Colonic mucosa (tissue), 4 donors: ENCODE data around the gene CCT8. TPM values are rescaled to one million over a fixed set of nuclear protein-coding genes. Genes with fewer than 3 reads are reported as not detected.
"Not testable (repeated sequence)": the region's sequence is repeated elsewhere in the genome, so short reads cannot be mapped to it uniquely, and the experiment has no call there.

Experiments
- DNase-seq: peaks from one replicate; pipeline ENCODE4 v3.0.0-alpha.2; 2020
- H3K27ac ChIP-seq: fragments of 200-600 bp; one replicate; pipeline ENCODE4 v1.8.0; 2021
- H3K27me3 ChIP-seq: fragments of 200-600 bp; one replicate; pipeline ENCODE4 v1.8.0; 2021
- H3K36me3 ChIP-seq: fragments of 200-600 bp; one replicate; pipeline ENCODE4 v1.8.0; 2021
- H3K4me1 ChIP-seq: fragments of 200-600 bp; one replicate; pipeline ENCODE4 v1.8.0; 2021; ENCODE audit warnings: mild to moderate bottlenecking
- H3K4me3 ChIP-seq: fragments of 200-600 bp; one replicate; pipeline ENCODE4 v1.8.0; 2021
- H3K9ac ChIP-seq, 2 donors: one replicate each; pipeline ENCODE4 v1.7.0; 2013; ENCODE audit warnings: control low read depth in 2 of 2, low read depth in 2 of 2, low read length in 2 of 2
- H3K9me3 ChIP-seq: fragments of 200-600 bp; one replicate; pipeline ENCODE4 v1.8.0; 2021
- CTCF ChIP-seq: fragments of 200-600 bp; IDR thresholded peaks from one replicate; pipeline ENCODE4 v1.8.0; 2022; ENCODE audit warnings: antibody characterized with exemption, mild to moderate bottlenecking
- intact Hi-C: fragments of 100-400 bp; cut with DNase I; formaldehyde crosslinking; loops from one replicate; pipeline ENCODE4 v1.14.1; 2022
- total RNA-seq, 2 donors: library from RNA; stranded (reverse); fragmentation: NEBNext Ultra II Directional in 1 of 2; extraction: Animal tissue kit (Norgen Biotek cat#: 25700) in 1 of 2; gene quantifications; one replicate each; pipeline ENCODE4 v1.2.1, GENCODE V29; 2021
- donor health status: healthy.
- donor health status: DM: no; HTN: no; CAD: no.
- donor health status: DM: no; HTN: no; CAD: no.

The CCT8 gene
- total RNA-seq, 2 donors from 2014 or later, result 106 to 190 TPM

- no peak overlapping the region for H3K9ac ChIP-seq
- intact Hi-C loops, result loop anchor here (10.0 kb wide), 1 partner anchor 773 kb away; no protein-coding TSS in a partner anchor
- no peaks in the 10 kb centered on the region for H3K4me1 ChIP-seq
- H3K36me3 ChIP-seq, result no peaks in the 10 kb centered on the region
- no peak overlapping the region for H3K27ac ChIP-seq
- H3K27me3 ChIP-seq, result no peaks in the 10 kb centered on the region
- H3K9me3 ChIP-seq, result no peaks in the 10 kb centered on the region
- H3K4me3 ChIP-seq, result no peak overlapping the region
- peak; percentile 23 for DNase-seq
- TF ChIP-seq CTCF, result no peak
These were observed 8.8 kb upstream of the CCT8 start for GRCh38 chr21:29082046-29082815.

GRCh38 chr21:29080454-29080941 lies 7.0 kb upstream of the CCT8 start:
- Histone ChIP-seq H3K9me3 (no peaks in the 10 kb centered on the region), H3K36me3 (no peaks in the 10 kb centered on the region), H3K27me3 (no peaks in the 10 kb centered on the region), H3K4me3 (no peak overlapping the region), H3K9ac (no peak overlapping the region), H3K27ac (no peak overlapping the region), H3K4me1 (no peaks in the 10 kb centered on the region)
- TF ChIP-seq CTCF, result no peak
- DNase-seq, result no peak
- intact Hi-C loops, result loop anchor here (10.0 kb wide), 1 partner anchor 774 kb away; no protein-coding TSS in a partner anchor

- intact Hi-C loops, result no loop called here
- peak; percentile 29 for DNase-seq
- no peak overlapping the region for H3K27ac ChIP-seq
- no peaks in the 10 kb centered on the region for H3K36me3 ChIP-seq
- no peaks in the 10 kb centered on the region for H3K4me1 ChIP-seq
- H3K9me3 ChIP-seq, result no peaks in the 10 kb centered on the region
- H3K9ac ChIP-seq, result no peak overlapping the region
- no peaks in the 10 kb centered on the region for H3K27me3 ChIP-seq
- no peak for TF ChIP-seq CTCF
- no peak overlapping the region for H3K4me3 ChIP-seq
These were observed 5.7 kb upstream of the CCT8 start for GRCh38 chr21:29078869-29079767.

- no peaks in the 10 kb centered on the region for H3K36me3 ChIP-seq
- H3K4me1 ChIP-seq, result no peaks in the 10 kb centered on the region
- no peaks in the 10 kb centered on the region for H3K27me3 ChIP-seq
- H3K4me3 ChIP-seq, result peak overlapping the region; percentile 39
- peak; percentile 43 for DNase-seq
- H3K9me3 ChIP-seq, result no peaks in the 10 kb centered on the region
- H3K27ac ChIP-seq, result peak overlapping the region; percentile 84
- intact Hi-C loops, result no loop called here
- no peak for TF ChIP-seq CTCF
- peak overlapping the region; percentile 54 to 59 for H3K9ac ChIP-seq
These were observed 4.2 kb upstream of the CCT8 start for GRCh38 chr21:29077651-29078090.

GRCh38 chr21:29076731-29077640 lies 3.5 kb upstream of the CCT8 start:
- intact Hi-C loops, H3K4me1 ChIP-seq, H3K9me3 ChIP-seq, H3K36me3 ChIP-seq, H3K27me3 ChIP-seq: not testable (repeated sequence)
- peak; percentile 86 for DNase-seq
- Histone ChIP-seq H3K9ac (peak overlapping the region; percentile 54 to 59), H3K27ac (peak overlapping the region; percentile 84), H3K4me3 (peak overlapping the region; percentile 39)
